CD4-positive, alpha-beta T cell treated with Interleukin-6 at 100 ng/mL for 8 hours (primary cell): ENCODE measurements around the gene MISP.

Experiments
- DNase-seq: peaks from one replicate; pipeline ENCODE4 v3.0.0-alpha.2; 2020; ENCODE audit warnings: mixed read lengths, low spot score

Gene MISP

GRCh38 chr19:808423-808775 lies 57.5 kb downstream of the MISP start:
- no peak for DNase-seq

- DNase-seq: no peak
Measured at GRCh38 chr19:810077-810855, 59.4 kb downstream of the MISP start.

- DNase-seq: no peak
Measured at GRCh38 chr19:810883-811489, 60.1 kb downstream of the MISP start.

GRCh38 chr19:811506-812048 lies 60.7 kb downstream of the MISP start:
- no peak for DNase-seq

GRCh38 chr19:812049-812746 lies 61.3 kb downstream of the MISP start:
- DNase-seq: no peak

GRCh38 chr19:812747-813218 lies 61.9 kb downstream of the MISP start:
- DNase-seq: no peak

- no peak for DNase-seq
Measured at GRCh38 chr19:813219-814151, 62.6 kb downstream of the MISP start.
